Measurements from ENCODE around the gene CCDC18. TPM values are rescaled to one million over a fixed set of nuclear protein-coding genes. Genes with fewer than 3 reads are reported as not detected.

CCDC18 gene
- 3.4 TPM for total RNA-seq
- long read RNA-seq, partial matches to known transcripts, result 1 of 4 reads
- long read RNA-seq, other reads (novel, unspliced or antisense), result 3 of 4 reads

- DNase-seq, result no peak
- H3K4me3 ChIP-seq, result peak within 1 kb of the TSS; percentile 89
These were observed at the start of gene CCDC18 for GRCh38 chr1:93180723-93181613. CCDC18 (plus strand) TSS chr1:93180724; CDS start chr1:93183362, 2,638 bp downstream.

GRCh38 chr1:93132638-93133037 is 47.9 kb upstream of the CCDC18 start:
- Histone ChIP-seq H3K4me1 (peaks cover 6% of the 10 kb centered on the region), H3K9me3 (replicated peaks) (no peaks in the 10 kb centered on the region), H3K27me3 (ENCODE audit: low read depth) (no peaks in the 10 kb centered on the region), H3K4me3 (no peak overlapping the region), H3K36me3 (peaks cover 41% of the 10 kb centered on the region), H3K27ac (replicated peaks) (no peak overlapping the region)
- no peak for TF ChIP-seq CTCF (IDR thresholded peaks at IDR 0.05; ENCODE audit: borderline replicate concordance)
- no peak for DNase-seq
- intact Hi-C loops (cut with micrococcal nuclease), result no loop called here

More at GRCh38 chr1:93180723-93181613, at the start of gene CCDC18:
- Histone ChIP-seq H3K4me1 (peaks cover 46% of the 10 kb centered on the region), H3K27ac (replicated peaks) (peak within 1 kb of the TSS; percentile 99), H3K36me3 (no peaks in the 10 kb centered on the region), H3K9me3 (replicated peaks) (no peaks in the 10 kb centered on the region), H3K27me3 (ENCODE audit: low read depth) (no peaks in the 10 kb centered on the region)
- intact Hi-C loops (cut with micrococcal nuclease), result no loop called here
- TF ChIP-seq CTCF (IDR thresholded peaks at IDR 0.05; ENCODE audit: borderline replicate concordance), result no peak

- no peaks in the 10 kb centered on the region for H3K9me3 ChIP-seq (replicated peaks)
- H3K4me1 ChIP-seq, result no peaks in the 10 kb centered on the region
- no peak overlapping the region for H3K27ac ChIP-seq (replicated peaks)
- peaks cover 52% of the 10 kb centered on the region for H3K36me3 ChIP-seq
- H3K27me3 ChIP-seq (ENCODE audit: low read depth), result no peaks in the 10 kb centered on the region
- intact Hi-C loops (cut with micrococcal nuclease), result no loop called here
- no peak overlapping the region for H3K4me3 ChIP-seq
- DNase-seq, result no peak
- no peak for TF ChIP-seq CTCF (IDR thresholded peaks at IDR 0.05; ENCODE audit: borderline replicate concordance)
These were observed 44.1 kb upstream of the CCDC18 start for GRCh38 chr1:93136445-93136844.

- no peaks in the 10 kb centered on the region for H3K4me1 ChIP-seq
- no peaks in the 10 kb centered on the region for H3K27me3 ChIP-seq (ENCODE audit: low read depth)
- H3K27ac ChIP-seq (replicated peaks), result no peak overlapping the region
- TF ChIP-seq CTCF (IDR thresholded peaks at IDR 0.05; ENCODE audit: borderline replicate concordance), result no peak
- H3K4me3 ChIP-seq, result no peak overlapping the region
- intact Hi-C loops (cut with micrococcal nuclease), result no loop called here
- peaks cover 52% of the 10 kb centered on the region for H3K36me3 ChIP-seq
- H3K9me3 ChIP-seq (replicated peaks), result no peaks in the 10 kb centered on the region
- no peak for DNase-seq
These were observed 42.8 kb upstream of the CCDC18 start for GRCh38 chr1:93137604-93138292.

- Histone ChIP-seq H3K9me3 (replicated peaks) (no peaks in the 10 kb centered on the region), H3K27me3 (ENCODE audit: low read depth) (no peaks in the 10 kb centered on the region), H3K36me3 (peaks cover 35% of the 10 kb centered on the region), H3K4me3 (no peak overlapping the region), H3K27ac (replicated peaks) (no peak overlapping the region), H3K4me1 (no peaks in the 10 kb centered on the region)
- no peak for DNase-seq
- intact Hi-C loops (cut with micrococcal nuclease), result no loop called here
- TF ChIP-seq CTCF (IDR thresholded peaks at IDR 0.05; ENCODE audit: borderline replicate concordance), result no peak
These were observed 40.4 kb upstream of the CCDC18 start for GRCh38 chr1:93140106-93140505.

Data from left ventricle myocardium inferior (tissue), 1 donor.